Liver (tissue), 9 donors: Measurements from ENCODE around the gene CCDC154. TPM values are rescaled to one million over a fixed set of nuclear protein-coding genes. Genes with fewer than 3 reads are reported as not detected.

Source experiments
- DNase-seq: peaks from one replicate; pipeline ENCODE4 v3.0.0-alpha.2; 2017; ENCODE audit warnings: low spot score
- H3K27ac ChIP-seq, 2 donors: one replicate each; pipeline ENCODE4 v1.7.0; 2013; ENCODE audit warnings: inconsistent platforms in 2 of 2, low read length in 2 of 2, control low read depth in 1 of 2, low read depth in 1 of 2, mild to moderate bottlenecking in 1 of 2
- H3K27me3 ChIP-seq, 4 donors: one replicate each; pipeline versions ENCODE4 v1.6.1 to v1.7.0; 2013; ENCODE audit warnings: low read length in 3 of 4, inconsistent platforms in 1 of 4, mild to moderate bottlenecking in 1 of 4, moderate library complexity in 1 of 4; ENCODE audit not compliant: control insufficient read depth in 4 of 4, insufficient read depth in 4 of 4
- H3K36me3 ChIP-seq, 4 donors: one replicate each; pipeline versions ENCODE4 v1.6.1 to v1.7.0; 2013; ENCODE audit warnings: low read length in 3 of 4, mild to moderate bottlenecking in 3 of 4, low read depth in 1 of 4, moderate library complexity in 1 of 4; ENCODE audit not compliant: control insufficient read depth in 4 of 4, insufficient read depth in 3 of 4
- H3K4me1 ChIP-seq, 4 donors: one replicate each; pipeline versions ENCODE4 v1.6.1 to v1.7.0; 2013; ENCODE audit warnings: low read length in 3 of 4, mild to moderate bottlenecking in 3 of 4, moderate library complexity in 1 of 4; ENCODE audit not compliant: control insufficient read depth in 4 of 4, insufficient read depth in 4 of 4
- H3K4me3 ChIP-seq, 3 donors: one replicate each; pipeline versions ENCODE4 v1.6.1 to v1.7.0; 2013; ENCODE audit warnings: low read length in 3 of 3, control low read depth in 1 of 3, low read depth in 1 of 3, mild to moderate bottlenecking in 1 of 3
- H3K9ac ChIP-seq, 2 donors: one replicate each; pipeline ENCODE4 v1.7.0; 2013; ENCODE audit warnings: low read length in 2 of 2, mild to moderate bottlenecking in 2 of 2, moderate library complexity in 2 of 2, control low read depth in 1 of 2, low read depth in 1 of 2
- H3K9me3 ChIP-seq, 4 donors: one replicate each; pipeline versions ENCODE4 v1.6.1 to v1.7.0; 2013; ENCODE audit warnings: low read length in 3 of 4; ENCODE audit not compliant: control insufficient read depth in 4 of 4
- ATF3 ChIP-seq: IDR thresholded peaks from 2 replicates; pipeline ENCODE4 v1.6.1; 2016; ENCODE audit warnings: antibody characterized with exemption
- CTCF ChIP-seq: fragments of 150-350 bp; IDR thresholded peaks from 2 replicates; pipeline ENCODE4 v1.5.1; 2017; ENCODE audit warnings: improper control_type of control experiment, low read depth, low read length; ENCODE audit not compliant: missing input control
- EGR1 ChIP-seq, 2 donors: IDR thresholded peaks; 2 replicates each; pipeline ENCODE4 v1.6.1; 2016 to 2018; ENCODE audit warnings: antibody characterized with exemption in 2 of 2, low read depth in 2 of 2
- FOXA1 ChIP-seq: IDR thresholded peaks from 2 replicates; pipeline ENCODE4 v1.6.1; 2016; ENCODE audit warnings: antibody characterized with exemption
- FOXA2 ChIP-seq: IDR thresholded peaks from 2 replicates; pipeline ENCODE4 v1.6.1; 2016; ENCODE audit warnings: antibody characterized with exemption
- GABPA ChIP-seq, 2 donors: IDR thresholded peaks in 1 of 2; conservative IDR thresholded peaks in 1 of 2; 2 replicates each; pipeline ENCODE4 v1.6.1; 2016; ENCODE audit warnings: antibody characterized with exemption in 2 of 2, mild to moderate bottlenecking in 1 of 2, moderate library complexity in 1 of 2
- HNF4A ChIP-seq, 2 donors: conservative IDR thresholded peaks; 2 replicates each; pipeline ENCODE4 v1.6.1; 2016; ENCODE audit warnings: antibody characterized with exemption in 2 of 2, mild to moderate bottlenecking in 2 of 2
- HNF4G ChIP-seq: IDR thresholded peaks from 2 replicates; pipeline ENCODE4 v1.6.1; 2016; ENCODE audit warnings: antibody characterized with exemption
- JUND ChIP-seq, 2 donors: IDR thresholded peaks; 2 replicates each; pipeline ENCODE4 v1.6.1; 2016; ENCODE audit warnings: antibody characterized with exemption in 2 of 2
- NR2F2 ChIP-seq: IDR thresholded peaks from 2 replicates; pipeline ENCODE4 v1.6.1; 2016; ENCODE audit warnings: antibody characterized with exemption
- RAD21 ChIP-seq, 2 donors: IDR thresholded peaks; 2 replicates each; pipeline ENCODE4 v1.6.1; 2016; ENCODE audit warnings: antibody characterized with exemption in 2 of 2, mild to moderate bottlenecking in 2 of 2
- REST ChIP-seq: IDR thresholded peaks from 2 replicates; pipeline ENCODE4 v1.6.1; 2016; ENCODE audit warnings: antibody characterized with exemption, mild to moderate bottlenecking
- RXRA ChIP-seq, 2 donors: IDR thresholded peaks; 2 replicates each; pipeline ENCODE4 v1.6.1; 2017 to 2018; ENCODE audit warnings: antibody characterized with exemption in 2 of 2, mild to moderate bottlenecking in 1 of 2
- SP1 ChIP-seq: IDR thresholded peaks from 2 replicates; pipeline ENCODE4 v1.6.1; 2018; ENCODE audit warnings: antibody characterized with exemption, mild to moderate bottlenecking
- TAF1 ChIP-seq: conservative IDR thresholded peaks from 2 replicates; pipeline ENCODE4 v1.6.1; 2016; ENCODE audit warnings: antibody characterized with exemption, mild to moderate bottlenecking
- YY1 ChIP-seq: IDR thresholded peaks from 2 replicates; pipeline ENCODE4 v1.6.1; 2016; ENCODE audit warnings: antibody characterized with exemption, mild to moderate bottlenecking
- ZBTB33 ChIP-seq: IDR thresholded peaks from 2 replicates; pipeline ENCODE4 v1.6.1; 2016; ENCODE audit warnings: antibody characterized with exemption
- WGBS: extraction: QIAGEN DNeasy Blood & Tissue Kit; methylation state at CpG from one replicate; pipeline ENCODE4 v1.1.7; 2013; 5-methylcytosine and 5-hydroxymethylcytosine counted together
- polyA plus RNA-seq, 2 donors: library from polyadenylated mRNA; stranded (reverse) in 1 of 2; unstranded in 1 of 2; fragments of 200-250 nt in 1 of 2; fragments of >200 nt in 1 of 2; fragmentation: Nextera tagmentation in 1 of 2; extraction: Ambion mirVana in 1 of 2; gene quantifications; one replicate each; pipeline versions ENCODE4 v1.2.1 to v1.2.3, GENCODE V29; 2013 to 2015
- total RNA-seq, 2 donors: library from RNA; depleted of rRNA; stranded (reverse); fragments of >200 nt; gene quantifications; one replicate each; pipeline ENCODE4 v1.2.3, GENCODE V29; 2014
- donor health status: healthy.
- donor health status: healthy.
- donor health status: healthy.
- donor health status: healthy.
- donor health status: healthy.

CCDC154 gene
- total and polyA plus RNA-seq, 4 donors = 0.18 to 0.42 (median 0.39) TPM; not detected in 1

GRCh38 chr16:1466968-1467521, 22.7 kb upstream of the CCDC154 start:
- H3K4me1 ChIP-seq = peaks cover 0 to 16% (median 10%) of the 10 kb centered on the region in 4 donors
- no peaks in the 10 kb centered on the region for H3K27me3 ChIP-seq
- no peak overlapping the region for H3K27ac ChIP-seq
- 79% methylated on average over 14 of the region's 14 CpGs for WGBS
- peaks cover 0 to 3% (median under 1%) of the 10 kb centered on the region in 4 donors for H3K36me3 ChIP-seq
- no peak overlapping the region for H3K9ac ChIP-seq
- DNase-seq = no peak
- H3K4me3 ChIP-seq = no peak overlapping the region
- no peaks in the 10 kb centered on the region for H3K9me3 ChIP-seq
- TF ChIP-seq JUND (IDR thresholded peaks at IDR 0.05) = no peak
- no peak for TF ChIP-seq NR2F2
- TF ChIP-seq TAF1 = no peak
- no peak for TF ChIP-seq CTCF
- TF ChIP-seq FOXA2 = no peak
- no peak for TF ChIP-seq ATF3
- TF ChIP-seq RXRA (IDR thresholded peaks at IDR 0.05) = no peak
- TF ChIP-seq HNF4G = no peak

- no peak overlapping the region for H3K9ac ChIP-seq
- peaks cover 0 to 8% (median 4%) of the 10 kb centered on the region in 4 donors for H3K4me1 ChIP-seq
- WGBS = 94% methylated on average over 24 of the region's 24 CpGs
- H3K9me3 ChIP-seq = no peaks in the 10 kb centered on the region
- no peak overlapping the region for H3K27ac ChIP-seq
- no peak overlapping the region for H3K4me3 ChIP-seq
- no peak for DNase-seq
- peaks cover 0 to 5% (median 3%) of the 10 kb centered on the region in 4 donors for H3K36me3 ChIP-seq
- TF ChIP-seq FOXA1 = no peak
- TF ChIP-seq NR2F2 = no peak
- TF ChIP-seq GABPA (IDR thresholded peaks at IDR 0.05 in 1 of 2, conservative IDR thresholded peaks at IDR 0.05 in 1 of 2) = no peak
- TF ChIP-seq REST = no peak
- TF ChIP-seq JUND (IDR thresholded peaks at IDR 0.05) = no peak
- TF ChIP-seq ATF3 = no peak
- TF ChIP-seq TAF1 = no peak
- no peak for TF ChIP-seq ZBTB33
- no peak for TF ChIP-seq EGR1 (IDR thresholded peaks at IDR 0.05; ENCODE audit: low read depth in 2 of 2)
- no peak for TF ChIP-seq CTCF
- TF ChIP-seq HNF4G = no peak
- TF ChIP-seq RAD21 (IDR thresholded peaks at IDR 0.05) = no peak
- no peak for TF ChIP-seq YY1
- TF ChIP-seq FOXA2 = no peak
- TF ChIP-seq HNF4A (conservative IDR thresholded peaks at IDR 0.05) = no peak
- TF ChIP-seq SP1 = no peak
- no peak for TF ChIP-seq RXRA (IDR thresholded peaks at IDR 0.05)
- no peaks in the 10 kb centered on the region for H3K27me3 ChIP-seq
Measured at GRCh38 chr16:1466054-1466453, 21.7 kb upstream of the CCDC154 start.
